Measurements from ENCODE around the gene NR3C1. TPM values are rescaled to one million over a fixed set of nuclear protein-coding genes. Genes with fewer than 3 reads are reported as not detected.

The NR3C1 gene
- total and polyA plus RNA-seq, 2 of the 4 experiments (the other 2 are of a cell fraction), result 13.7 to 77.4 TPM

DNA sequence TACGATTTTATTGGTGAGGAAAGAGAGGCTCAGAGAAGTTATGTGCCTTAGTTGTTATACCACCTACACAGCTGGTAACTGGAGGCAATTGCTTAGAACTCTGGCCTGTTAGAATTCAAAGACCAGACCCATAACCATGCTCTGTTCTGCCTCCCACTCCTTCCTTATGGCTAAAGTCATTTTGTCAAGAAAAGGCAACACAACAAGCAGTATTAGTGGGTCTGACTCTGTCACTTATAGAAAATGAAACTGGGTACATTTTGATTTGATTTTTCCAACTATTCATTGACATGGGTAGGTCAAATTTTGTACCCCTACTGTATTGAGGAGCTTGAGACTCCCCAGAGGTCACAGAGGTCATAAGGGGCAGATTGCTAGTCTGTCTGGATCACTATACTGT lies 44.5 kb upstream of the NR3C1 start:
- CTCF ChIA-PET, result no interaction called here
- Histone ChIP-seq H3K9me3 (ENCODE audit: control insufficient read depth, insufficient read depth, low read length) (no peaks in the 10 kb centered on the region), H2BK15ac (ENCODE audit: low read depth, low read length) (no peak overlapping the region), H4K8ac (ENCODE audit: low read depth in 2 of 2, low read length in 2 of 2) (no peak overlapping the region), H2BK5ac (ENCODE audit: low read depth, low read length, poor library complexity, severe bottlenecking) (no peak overlapping the region), H4K5ac (ENCODE audit: low read depth, low read length) (no peak overlapping the region), H2BK120ac (ENCODE audit: low read depth, low read length) (no peak overlapping the region), H2BK20ac (ENCODE audit: low read depth, low read length) (no peak overlapping the region), H3K4me3 (ENCODE audit: insufficient read depth, low read depth, low read length) (no peak overlapping the region), H2AK5ac (ENCODE audit: low read depth, low read length) (no peak overlapping the region), H3K14ac (replicated peaks; ENCODE audit: low read depth, low read length) (no peak overlapping the region), H2AK9ac (replicated peaks; ENCODE audit: low read depth, low read length, poor library complexity) (no peak overlapping the region), H4K91ac (ENCODE audit: insufficient read depth, low read depth, low read length) (no peak overlapping the region), H2AFZ (replicated peaks; ENCODE audit: low read length, poor library complexity) (no peak overlapping the region), H3K4me1 (ENCODE audit: control insufficient read depth, insufficient read depth, low read length) (peaks cover 4% of the 10 kb centered on the region), H3K36me3 (ENCODE audit: control insufficient read depth, insufficient read depth, low read length) (no peaks in the 10 kb centered on the region), H3K18ac (ENCODE audit: low read depth, low read length) (no peak overlapping the region), H3K9ac (ENCODE audit: low read depth, low read length) (no peak overlapping the region), H3K4ac (ENCODE audit: low read depth, low read length) (no peak overlapping the region), H3K79me1 (ENCODE audit: low read depth in 1 of 2, low read length in 2 of 2) (no peaks in the 10 kb centered on the region), H3K9me1 (ENCODE audit: insufficient read depth, low read length) (0 out of 2 replicates have a peak, but pooled peaks cover 4% of the 10 kb centered on the region), H3K23ac (ENCODE audit: low read depth, low read length) (no peak overlapping the region), H3K4me2 (ENCODE audit: low read depth, low read length) (no peak overlapping the region), H3K27ac (ENCODE audit: insufficient read depth, low read length) (no peak overlapping the region), H3K27me3 (ENCODE audit: control insufficient read depth, insufficient read depth, low read length) (no peaks in the 10 kb centered on the region), H3K56ac (ENCODE audit: extremely low read depth, insufficient read depth, low read length) (no peak overlapping the region), H4K20me1 (ENCODE audit: insufficient read depth, low read length) (no peaks in the 10 kb centered on the region)
- DNase-seq (no peak), ATAC-seq (ENCODE audit: low read depth) (no peak)
- POLR2A ChIA-PET (ENCODE audit: unreplicated experiment), result no interaction called here
- no TSS peak for BruUV-seq (replicated peaks)
- intact Hi-C loops (cut with micrococcal nuclease) (no loop called here), in situ Hi-C loops (cut with MboI; ENCODE audit: low sequenced_read_pairs) (no loop called here), dilution Hi-C loops (cut with HindIII; ENCODE audit: low sequenced_read_pairs, unreplicated experiment) (no loop called here)
- no CpG with 5 or more reads among the region's 1 CpG for WGBS, 2 experiments (ENCODE audit: extremely low coverage in 2 of 2, insufficient read length in 1 of 2)
- TF ChIP-seq, protein P1, sequence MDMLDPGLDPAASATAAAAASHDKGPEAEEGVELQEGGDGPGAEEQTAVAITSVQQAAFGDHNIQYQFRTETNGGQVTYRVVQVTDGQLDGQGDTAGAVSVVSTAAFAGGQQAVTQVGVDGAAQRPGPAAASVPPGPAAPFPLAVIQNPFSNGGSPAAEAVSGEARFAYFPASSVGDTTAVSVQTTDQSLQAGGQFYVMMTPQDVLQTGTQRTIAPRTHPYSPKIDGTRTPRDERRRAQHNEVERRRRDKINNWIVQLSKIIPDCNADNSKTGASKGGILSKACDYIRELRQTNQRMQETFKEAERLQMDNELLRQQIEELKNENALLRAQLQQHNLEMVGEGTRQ (IDR thresholded peaks at IDR 0.05; ENCODE audit: low read depth, low read length), result no peak
- TF ChIP-seq CHD1 (IDR thresholded peaks at IDR 0.05; ENCODE audit: low read depth, low read length), result no peak
- no peak for TF ChIP-seq FOS (IDR thresholded peaks at IDR 0.05; ENCODE audit: low read depth, low read length)
- TF ChIP-seq, protein P2, sequence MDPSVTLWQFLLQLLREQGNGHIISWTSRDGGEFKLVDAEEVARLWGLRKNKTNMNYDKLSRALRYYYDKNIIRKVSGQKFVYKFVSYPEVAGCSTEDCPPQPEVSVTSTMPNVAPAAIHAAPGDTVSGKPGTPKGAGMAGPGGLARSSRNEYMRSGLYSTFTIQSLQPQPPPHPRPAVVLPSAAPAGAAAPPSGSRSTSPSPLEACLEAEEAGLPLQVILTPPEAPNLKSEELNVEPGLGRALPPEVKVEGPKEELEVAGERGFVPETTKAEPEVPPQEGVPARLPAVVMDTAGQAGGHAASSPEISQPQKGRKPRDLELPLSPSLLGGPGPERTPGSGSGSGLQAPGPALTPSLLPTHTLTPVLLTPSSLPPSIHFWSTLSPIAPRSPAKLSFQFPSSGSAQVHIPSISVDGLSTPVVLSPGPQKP (IDR thresholded peaks at IDR 0.05; ENCODE audit: borderline replicate concordance, low read depth, low read length), result no peak
- TF ChIP-seq RFX5 (IDR thresholded peaks at IDR 0.05; ENCODE audit: low read depth, low read length), result no peak
- TF ChIP-seq, protein P3, sequence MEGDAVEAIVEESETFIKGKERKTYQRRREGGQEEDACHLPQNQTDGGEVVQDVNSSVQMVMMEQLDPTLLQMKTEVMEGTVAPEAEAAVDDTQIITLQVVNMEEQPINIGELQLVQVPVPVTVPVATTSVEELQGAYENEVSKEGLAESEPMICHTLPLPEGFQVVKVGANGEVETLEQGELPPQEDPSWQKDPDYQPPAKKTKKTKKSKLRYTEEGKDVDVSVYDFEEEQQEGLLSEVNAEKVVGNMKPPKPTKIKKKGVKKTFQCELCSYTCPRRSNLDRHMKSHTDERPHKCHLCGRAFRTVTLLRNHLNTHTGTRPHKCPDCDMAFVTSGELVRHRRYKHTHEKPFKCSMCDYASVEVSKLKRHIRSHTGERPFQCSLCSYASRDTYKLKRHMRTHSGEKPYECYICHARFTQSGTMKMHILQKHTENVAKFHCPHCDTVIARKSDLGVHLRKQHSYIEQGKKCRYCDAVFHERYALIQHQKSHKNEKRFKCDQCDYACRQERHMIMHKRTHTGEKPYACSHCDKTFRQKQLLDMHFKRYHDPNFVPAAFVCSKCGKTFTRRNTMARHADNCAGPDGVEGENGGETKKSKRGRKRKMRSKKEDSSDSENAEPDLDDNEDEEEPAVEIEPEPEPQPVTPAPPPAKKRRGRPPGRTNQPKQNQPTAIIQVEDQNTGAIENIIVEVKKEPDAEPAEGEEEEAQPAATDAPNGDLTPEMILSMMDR (conservative IDR thresholded peaks at IDR 0.05; ENCODE audit: low read depth, low read length), result no peak
- TF ChIP-seq CEBPB (IDR thresholded peaks at IDR 0.05; ENCODE audit: low read depth, low read length), result no peak
- TF ChIP-seq RCOR1 (IDR thresholded peaks at IDR 0.05; ENCODE audit: insufficient replicate concordance, low read length), result no peak
- TF ChIP-seq POLR2A (IDR thresholded peaks at IDR 0.05; ENCODE audit: low read depth, low read length), result no peak
- TF ChIP-seq SMC3 (IDR thresholded peaks at IDR 0.05; ENCODE audit: low read depth, low read length), result no peak
- no peak for TF ChIP-seq MAFK (IDR thresholded peaks at IDR 0.05; ENCODE audit: low read depth, low read length)
